Mesenteric fat pad (tissue), 1 donor: ENCODE measurements around the gene TAPBP. TPM values are rescaled to one million over a fixed set of nuclear protein-coding genes. Genes with fewer than 3 reads are reported as not detected.
"Not testable (repeated sequence)": the region's sequence is repeated elsewhere in the genome, so short reads cannot be mapped to it uniquely, and the experiment has no call there.

Source experiments
- DNase-seq: peaks from one replicate; pipeline ENCODE4 v3.0.0-alpha.2; 2020; ENCODE audit warnings: low spot score
- long read RNA-seq: library from polyadenylated mRNA; unstranded; transcript quantifications from one replicate; pipeline ENCODE4 v2.0.0, GENCODE V29; 2020
- total RNA-seq: library from RNA; stranded (reverse); fragmentation: NEBNext Ultra II Directional; extraction: Animal tissue kit (Norgen Biotek cat#: 25700); gene quantifications from one replicate; pipeline ENCODE4 v1.2.1, GENCODE V29; 2021
- donor health status: DM: yes; HTN: yes; CAD: no.

The TAPBP gene
- 77.9 TPM for total RNA-seq
- long read RNA-seq, transcript TAPBP-234 (8 exons, 3,759 nt): major isoform, 13 of 42 reads
- long read RNA-seq, partial matches to known transcripts: 9 of 42 reads
- long read RNA-seq, other reads (novel, unspliced or antisense): 19 of 42 reads

GRCh38 chr6:33313709-33314514 is at the start of gene TAPBP:
Gene TAPBP (minus strand): TSS chr6:33314078. CDS start chr6:33314041, 37 bp downstream.
- DNase-seq: no peak

DNA sequence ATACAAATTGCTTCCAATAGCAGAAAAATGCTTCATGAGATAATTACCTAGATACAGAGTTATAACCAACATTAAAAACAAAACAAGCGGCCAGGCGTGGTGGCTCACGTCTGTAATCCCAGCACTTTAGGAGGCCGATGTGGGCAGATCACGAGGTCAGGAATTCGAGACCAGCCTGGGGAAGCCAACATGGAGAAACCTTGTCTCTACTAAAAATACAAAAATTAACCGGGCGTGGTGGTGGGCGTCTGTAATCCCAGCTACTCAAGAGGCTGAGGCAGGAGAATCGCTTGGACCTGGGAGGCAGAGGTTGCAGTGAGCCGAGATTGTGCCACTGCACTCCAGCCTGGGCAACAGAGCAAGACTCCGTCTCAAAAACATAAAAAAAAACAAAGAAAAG is 49.6 kb upstream of the TAPBP start:
- not testable (repeated sequence) for DNase-seq

GRCh38 chr6:33359331-33359730 is 45.5 kb upstream of the TAPBP start:
- no peak for DNase-seq

DNA sequence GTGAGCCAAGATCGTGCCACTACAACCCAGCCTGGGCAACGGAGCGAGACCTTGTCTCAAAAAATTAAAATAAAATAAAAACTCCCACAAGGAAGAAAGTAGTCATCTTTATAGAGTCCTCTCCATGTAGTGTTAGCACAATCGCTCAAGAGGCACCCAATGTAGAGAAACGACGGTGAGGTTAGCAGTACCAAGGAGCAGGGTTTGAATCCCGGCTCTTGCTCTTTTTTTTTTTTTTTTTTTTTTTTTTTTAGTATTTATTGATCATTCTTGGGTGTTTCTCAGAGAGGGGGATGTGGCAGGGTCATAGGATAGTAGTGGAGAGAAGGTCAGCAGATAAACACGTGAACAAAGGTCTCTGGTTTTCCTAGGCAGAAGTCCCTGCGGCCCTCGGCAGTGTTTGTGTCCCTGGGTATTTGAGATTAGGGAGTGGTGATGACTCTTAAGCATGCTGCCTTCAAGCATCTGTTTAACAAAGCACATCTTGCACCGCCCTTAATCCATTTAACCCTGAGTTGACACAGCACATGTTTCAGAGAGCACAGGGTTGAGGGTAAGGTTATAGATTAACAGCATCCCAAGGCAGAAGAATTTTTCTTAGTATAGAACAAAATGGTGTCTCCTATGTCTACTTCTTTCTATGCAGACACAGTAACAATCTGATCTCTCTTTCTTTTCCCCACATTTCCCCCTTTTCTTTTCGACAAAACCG is 43.4 kb upstream of the TAPBP start:
- not testable (repeated sequence) for DNase-seq

GRCh38 chr6:33356295-33356694 is 42.4 kb upstream of the TAPBP start:
- DNase-seq: no peak

DNA sequence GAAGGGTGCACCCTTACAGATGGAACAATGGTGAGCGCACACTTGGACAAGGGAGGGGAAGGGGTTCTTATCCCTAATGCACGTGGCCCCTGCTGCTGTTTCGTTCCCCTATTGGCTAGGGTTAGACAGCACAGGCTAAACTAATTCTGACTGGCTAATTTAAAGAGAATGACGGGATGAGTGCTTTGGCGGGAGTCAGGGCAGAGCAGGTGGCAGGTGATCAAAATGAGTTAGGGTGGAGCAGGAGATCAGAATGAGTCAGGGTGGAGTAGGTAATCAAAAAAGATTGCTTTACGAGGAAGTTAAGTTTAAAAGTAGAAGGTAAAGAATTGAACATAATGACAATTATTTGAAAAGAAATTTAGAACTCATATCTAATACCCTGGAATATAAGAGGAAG is 42.0 kb upstream of the TAPBP start:
- not testable (repeated sequence) for DNase-seq

DNA sequence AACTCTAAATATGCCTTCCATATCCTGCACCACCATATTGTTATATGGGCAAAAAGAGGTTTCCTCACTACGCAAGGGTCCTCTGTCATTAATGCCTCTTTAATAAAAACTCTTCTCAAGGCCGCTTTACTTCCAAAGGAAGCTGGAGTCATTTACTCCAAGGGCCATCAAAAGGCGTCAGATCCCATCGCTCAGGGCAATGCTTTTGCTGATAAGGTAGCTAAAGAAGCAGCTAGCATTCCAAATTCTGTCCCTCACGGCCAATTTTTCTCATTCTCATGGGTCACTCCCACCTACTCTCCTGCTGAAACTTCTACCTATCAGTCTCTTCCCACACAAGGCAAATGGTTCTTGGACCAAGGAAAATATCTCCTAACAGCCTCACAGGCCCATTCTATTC is 33.9 kb upstream of the TAPBP start:
- no peak for DNase-seq

GRCh38 chr6:33346972-33347371 is 33.1 kb upstream of the TAPBP start:
- DNase-seq: not testable (repeated sequence)

DNA sequence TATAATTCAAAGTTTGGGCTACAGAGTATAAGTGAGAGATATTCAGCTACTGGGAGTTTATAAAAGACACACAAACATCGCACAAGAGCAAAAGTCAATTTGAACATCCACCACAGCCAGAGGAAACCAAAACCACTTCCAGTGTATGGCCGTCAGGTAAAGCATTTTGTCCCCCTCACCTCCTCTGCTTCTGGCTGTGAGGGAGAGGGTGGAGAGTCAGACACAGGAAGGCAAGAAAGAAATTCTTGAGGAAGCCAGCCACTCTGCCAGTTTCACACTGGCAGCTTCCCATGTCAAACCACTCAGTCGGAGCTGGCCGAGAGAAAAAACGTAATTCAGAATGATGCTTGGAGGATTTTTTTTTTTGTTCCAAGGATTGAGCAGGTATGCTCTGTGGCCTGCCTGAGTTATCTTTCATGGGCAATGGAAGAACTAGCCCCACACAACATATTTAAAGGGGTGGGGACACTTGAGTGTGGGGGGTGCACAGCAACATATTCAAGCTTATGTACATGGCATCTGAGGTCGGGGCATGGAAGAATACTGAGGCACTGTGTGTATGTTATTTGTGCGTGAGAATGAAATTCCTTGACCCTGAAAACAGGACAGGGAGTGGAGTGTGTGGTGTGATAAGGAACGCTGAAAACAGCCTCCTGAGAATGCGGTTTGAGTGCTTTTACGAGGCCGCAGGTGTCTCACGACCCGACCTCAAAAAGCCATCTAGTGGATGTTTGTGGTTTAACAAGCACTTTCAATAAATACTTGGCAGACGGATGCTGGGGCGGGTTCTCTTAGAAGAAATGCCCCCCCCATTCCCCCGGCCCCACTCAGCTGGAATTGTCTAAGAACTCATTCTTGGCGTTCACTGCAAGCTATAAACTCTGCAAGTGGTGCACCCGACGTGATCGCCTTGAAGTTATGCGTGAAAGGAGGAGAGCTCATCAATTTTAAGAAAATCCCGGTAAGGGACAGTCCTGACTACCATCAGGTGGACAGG is 31.1 kb upstream of the TAPBP start:
- DNase-seq: no peak

- no peak for DNase-seq
These were observed 30.2 kb upstream of the TAPBP start for GRCh38 chr6:33343953-33344611.

- not testable (repeated sequence) for DNase-seq
These were observed 29.7 kb upstream of the TAPBP start for GRCh38 chr6:33343606-33343952.

- no peak for DNase-seq
These were observed 25.3 kb upstream of the TAPBP start for GRCh38 chr6:33339193-33339592.

- DNase-seq: no peak
These were observed 22.6 kb upstream of the TAPBP start for GRCh38 chr6:33336495-33336894.

GRCh38 chr6:33335916-33336315 is 22.0 kb upstream of the TAPBP start:
- no peak for DNase-seq

GRCh38 chr6:33333666-33334065 is 19.8 kb upstream of the TAPBP start:
- no peak for DNase-seq

DNA sequence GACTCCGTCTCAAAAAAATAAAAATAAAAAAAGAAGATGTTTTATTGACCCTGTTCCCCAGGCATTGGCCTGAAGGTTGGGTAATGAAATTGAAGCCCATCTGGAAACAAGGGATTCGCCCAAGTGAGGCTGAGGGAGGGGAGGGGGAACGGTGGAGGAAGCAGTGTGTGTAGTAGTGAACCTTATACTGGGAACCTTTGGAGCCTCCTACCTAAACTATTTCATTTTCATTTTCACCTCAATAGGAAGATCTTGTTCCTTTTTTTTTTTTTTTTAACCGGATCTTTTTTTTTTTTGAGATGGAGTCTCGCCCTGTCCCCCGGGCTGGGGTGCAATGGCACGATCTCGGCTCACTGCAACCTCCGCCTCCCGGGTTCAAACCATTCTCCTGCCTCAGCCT is 16.9 kb upstream of the TAPBP start:
- no peak for DNase-seq

DNA sequence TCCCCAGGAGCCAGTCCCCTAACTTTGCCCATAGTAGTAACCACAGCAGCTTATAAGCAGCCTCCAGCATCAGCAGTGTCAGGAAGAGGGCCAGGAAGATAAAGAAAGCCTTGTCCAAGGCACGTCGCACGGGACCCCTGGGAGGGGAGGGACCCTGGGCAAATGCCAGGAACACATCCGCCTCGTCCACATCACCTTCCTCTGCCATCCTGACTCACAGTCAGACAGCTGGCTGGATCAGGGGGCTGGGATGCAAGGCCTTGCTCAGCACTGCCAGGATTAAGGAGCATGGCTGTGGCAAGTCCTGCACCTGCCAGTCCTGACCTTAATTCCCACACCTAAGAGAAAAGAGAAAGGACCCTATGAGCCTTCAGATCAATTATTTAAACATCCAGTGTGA is 15.2 kb upstream of the TAPBP start:
- no peak for DNase-seq

DNA sequence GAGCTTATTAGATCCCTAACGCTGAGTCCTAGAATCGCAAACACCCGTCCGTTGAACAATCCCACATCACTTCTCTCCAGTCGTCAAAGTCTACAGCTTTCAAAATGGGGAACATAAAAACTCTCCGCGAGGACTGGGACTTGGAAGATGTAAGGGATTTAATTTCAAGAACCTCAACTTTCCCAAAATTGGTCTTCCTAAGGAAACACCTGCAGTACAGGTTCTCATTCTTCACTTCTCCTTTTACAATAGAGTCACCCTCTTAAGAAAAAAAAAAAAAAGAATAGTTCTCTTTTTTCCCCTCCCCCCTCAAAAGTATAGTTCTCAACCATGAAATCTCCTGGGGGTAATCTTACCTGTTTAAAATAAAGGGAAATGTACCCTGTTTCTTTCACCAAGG is 10.2 kb upstream of the TAPBP start:
- DNase-seq: no peak

- DNase-seq: no peak
These were observed 9.7 kb upstream of the TAPBP start for GRCh38 chr6:33323623-33323948.

GRCh38 chr6:33321227-33321626 is 7.3 kb upstream of the TAPBP start:
- DNase-seq: no peak
